Measurements from ENCODE around the gene FAM107B. TPM values are rescaled to one million over a fixed set of nuclear protein-coding genes. Genes with fewer than 3 reads are reported as not detected.

Gene FAM107B
- total and polyA plus RNA-seq, 2 of the 8 experiments (the other 6 are each of a cell fraction or from before 2014, with no cell fraction given): 7.5 to 28.1 TPM

DNA sequence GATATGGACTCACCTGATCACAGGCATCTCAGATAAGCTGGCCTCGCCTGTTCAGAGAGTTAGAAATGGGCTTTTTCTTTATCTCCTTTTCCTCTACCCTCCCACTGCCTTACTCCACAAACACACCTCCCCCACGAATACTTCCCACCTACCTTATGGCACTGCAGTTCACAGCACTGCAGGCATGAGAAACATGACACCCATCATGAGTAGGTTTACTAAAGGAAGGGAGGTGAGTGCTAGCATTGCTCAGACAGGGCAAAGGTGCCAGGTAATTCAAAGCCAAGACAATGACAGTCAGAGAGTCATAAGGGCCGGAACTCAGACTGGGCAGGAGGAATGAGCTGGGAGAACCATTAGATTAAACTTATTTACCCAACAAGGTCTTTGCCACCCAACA is 220.6 kb downstream of the FAM107B start (continued):
- TF ChIP-seq POU5F1 (IDR thresholded peaks at IDR 0.05; ENCODE audit: low read depth, low read length) (no peak), GABPA (IDR thresholded peaks at IDR 0.05; ENCODE audit: borderline replicate concordance, insufficient read depth, low read length) (no peak), SIN3A (conservative IDR thresholded peaks at IDR 0.05 in 1 of 2, IDR thresholded peaks at IDR 0.05 in 1 of 2; ENCODE audit: low read depth in 1 of 2, low read length in 2 of 2) (no peak), HDAC2 (IDR thresholded peaks at IDR 0.05; ENCODE audit: borderline replicate concordance in 1 of 2, low read depth in 2 of 2, low read length in 2 of 2) (no peak), SAP30 (IDR thresholded peaks at IDR 0.05; ENCODE audit: insufficient read depth, insufficient replicate concordance, low read length) (no peak), TAF1 (IDR thresholded peaks at IDR 0.05; ENCODE audit: low read depth, low read length) (no peak)

Measured in H1 (cell line).